NCI-H1092 (cell line): ENCODE results near the gene CNPY1.
A peak's percentile ranks its signal among the peaks of the same experiment; 100 is the strongest.
"Not testable (repeated sequence)": the region's sequence is repeated elsewhere in the genome, so short reads cannot be mapped to it uniquely, and the experiment has no call there.

ENCODE experiments used
- DNase-seq: peaks from one replicate; lab custom pipeline; 2025; lab: John Stamatoyannopoulos, UW

CNPY1 gene

DNA sequence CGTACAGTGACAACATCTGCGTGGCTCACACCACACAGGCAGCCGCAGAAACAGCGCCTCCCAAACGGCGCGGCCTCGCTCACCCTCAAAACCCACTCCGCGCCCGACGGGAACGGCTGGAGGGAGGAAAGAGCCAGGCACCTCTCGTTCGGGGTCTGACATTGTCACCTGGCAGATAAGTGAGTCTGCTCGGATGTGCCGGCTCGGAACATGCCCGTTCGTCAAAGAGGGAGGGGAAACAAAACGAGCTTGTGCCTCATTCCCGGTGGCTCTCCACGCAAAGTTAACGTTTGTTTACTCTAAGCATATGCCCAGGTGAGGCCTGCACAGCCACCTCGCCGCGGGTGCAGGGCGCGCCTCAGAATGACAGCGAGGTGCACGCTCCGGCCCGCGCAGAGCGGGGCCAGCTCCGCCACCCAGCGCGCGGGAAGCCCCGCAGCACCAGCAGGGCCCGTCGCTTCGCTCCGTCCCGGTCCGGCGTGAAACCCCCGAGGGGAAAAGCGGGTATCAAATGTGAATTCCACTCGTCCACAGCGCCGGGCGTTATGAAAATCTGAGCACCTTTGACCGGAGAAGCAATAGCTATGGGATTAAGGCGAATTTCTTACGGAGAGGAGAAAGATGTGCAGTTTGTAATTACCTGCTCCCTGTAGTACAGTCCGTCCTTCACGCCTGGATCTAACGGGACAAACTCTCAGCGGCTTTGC, 13.1 kb downstream of the CNPY1 start:
- DNase-seq = peak; percentile 29

DNA sequence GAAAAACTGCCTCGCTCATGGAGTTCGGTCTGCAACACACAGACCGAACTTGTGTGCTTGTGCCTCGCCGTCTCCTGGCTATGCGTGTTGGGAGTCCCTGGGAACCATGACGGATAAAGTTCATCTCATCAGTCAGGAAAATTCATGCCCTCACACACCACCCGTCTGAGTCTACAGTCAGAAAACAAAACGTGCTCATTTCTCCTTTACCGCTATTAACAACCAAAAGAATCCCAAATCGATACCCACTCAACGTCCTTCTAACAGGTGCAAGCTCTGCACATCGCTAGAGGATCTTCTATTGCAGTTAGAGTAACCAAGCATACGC, 13.6 kb downstream of the CNPY1 start:
- no peak for DNase-seq

- DNase-seq = no peak
Observed at GRCh38 chr7:155531681-155532080, 14.7 kb downstream of the CNPY1 start.

- DNase-seq = no peak
Observed at GRCh38 chr7:155530601-155531000, 15.8 kb downstream of the CNPY1 start.

DNA sequence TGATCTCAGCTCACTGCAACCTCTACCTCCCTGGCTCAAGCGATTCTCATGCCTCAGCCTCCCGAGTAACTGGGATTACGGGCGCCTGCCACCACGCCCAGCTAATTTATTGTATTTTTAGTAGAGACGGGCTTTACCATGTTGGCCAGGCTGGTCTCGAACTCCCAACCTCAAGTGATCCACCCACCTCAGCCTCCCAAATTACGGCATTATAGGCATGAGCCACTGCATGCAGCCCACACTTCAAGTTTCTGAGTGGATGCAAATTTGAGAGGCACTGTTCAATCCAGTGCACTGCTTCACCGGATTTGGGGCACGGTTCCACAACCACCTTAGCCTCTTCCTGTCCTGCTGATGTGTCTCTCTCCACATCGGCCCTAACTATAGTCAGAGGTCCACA, 16.5 kb downstream of the CNPY1 start:
- no peak for DNase-seq

GRCh38 chr7:155529346-155529745, 17.0 kb downstream of the CNPY1 start:
- DNase-seq = no peak

GRCh38 chr7:155527664-155528063, 18.7 kb downstream of the CNPY1 start:
- no peak for DNase-seq

DNA sequence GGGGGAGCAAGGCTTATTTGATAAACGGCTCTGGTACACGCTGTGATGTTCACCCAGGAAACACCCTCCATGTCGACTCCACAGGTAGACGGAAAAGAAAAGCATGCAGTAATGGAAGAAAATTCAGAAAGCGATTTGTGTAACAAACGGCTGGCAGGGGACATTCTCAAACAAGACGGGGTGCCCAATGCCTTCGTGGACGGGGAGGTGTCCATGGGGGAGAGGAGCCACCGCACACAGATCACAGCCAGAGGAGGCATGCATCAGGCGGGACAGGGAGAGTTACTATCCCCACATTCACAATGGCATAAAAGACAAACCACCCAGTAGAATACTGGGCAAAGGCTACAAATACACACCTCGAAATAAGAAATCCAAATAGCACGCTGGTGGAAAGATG, 20.1 kb downstream of the CNPY1 start:
- DNase-seq = no peak

- DNase-seq = no peak
Observed at GRCh38 chr7:155524018-155524556, 22.3 kb downstream of the CNPY1 start.

DNA sequence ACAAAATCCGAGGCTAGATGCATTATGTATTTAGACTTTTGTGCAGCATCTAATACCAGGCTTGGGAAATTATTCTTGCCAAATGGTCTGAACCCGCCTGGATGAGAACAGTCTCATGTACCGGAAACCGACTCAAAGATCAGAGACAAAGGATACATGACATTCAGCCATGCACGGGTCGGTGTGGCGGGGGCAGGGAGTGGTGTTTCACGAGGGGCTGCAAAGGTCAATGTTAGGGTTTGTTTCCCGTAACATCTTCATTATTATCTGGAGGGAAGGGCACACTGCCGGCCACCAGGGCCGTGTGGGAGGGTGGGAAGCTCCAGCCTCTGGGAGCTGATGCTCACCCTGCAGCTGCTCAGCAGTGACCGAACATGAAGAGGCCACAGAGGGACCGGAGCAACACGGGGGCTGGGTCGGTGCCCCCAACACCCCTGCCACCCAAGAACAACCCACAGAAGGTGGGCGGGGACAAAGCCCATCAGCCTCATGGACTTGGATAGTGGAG, 23.1 kb downstream of the CNPY1 start:
- DNase-seq = no peak

- DNase-seq = no peak
Observed at GRCh38 chr7:155521743-155522398, 24.5 kb downstream of the CNPY1 start.

GRCh38 chr7:155521007-155521742, 25.2 kb downstream of the CNPY1 start:
- DNase-seq = no peak

GRCh38 chr7:155520114-155520513, 26.2 kb downstream of the CNPY1 start:
- DNase-seq = no peak

DNA sequence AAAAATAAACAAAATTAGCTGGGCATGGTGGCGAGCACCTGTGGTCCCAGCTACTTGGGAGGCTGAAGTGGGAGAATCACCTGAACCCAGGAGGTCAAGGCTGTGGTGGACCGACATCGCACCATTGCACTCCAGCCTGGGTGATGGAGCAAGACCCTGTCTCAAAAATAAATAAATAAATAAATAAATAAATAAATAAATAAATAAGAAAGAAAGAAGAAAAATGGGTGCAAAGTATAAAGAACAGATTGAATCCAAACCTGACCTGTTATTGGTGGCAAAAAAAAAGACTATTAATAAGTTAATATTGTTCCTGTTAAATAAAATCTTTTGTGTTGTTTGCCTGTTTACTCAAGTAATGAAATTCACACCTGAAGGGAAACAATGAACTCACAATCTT, 27.0 kb downstream of the CNPY1 start:
- not testable (repeated sequence) for DNase-seq

DNA sequence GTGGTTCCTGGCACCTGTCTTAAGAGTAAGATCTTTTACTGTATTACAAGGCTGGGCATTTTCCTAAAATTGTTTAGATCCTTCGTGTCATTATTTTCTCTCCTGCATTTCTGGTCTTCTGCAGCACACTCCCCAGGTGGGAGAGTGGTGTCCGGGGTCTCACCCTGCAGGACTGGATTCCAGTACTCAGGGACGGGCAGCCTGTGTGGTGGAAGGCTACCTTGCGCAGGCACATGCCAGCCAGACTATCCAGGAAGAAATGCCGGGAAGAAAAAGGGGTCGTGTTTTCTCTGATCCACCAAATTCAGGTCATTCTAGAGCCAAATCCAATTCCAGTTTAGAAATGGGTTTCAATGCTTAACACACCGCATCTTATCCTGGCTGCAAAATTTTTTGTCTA, 27.7 kb downstream of the CNPY1 start:
- no peak for DNase-seq

DNA sequence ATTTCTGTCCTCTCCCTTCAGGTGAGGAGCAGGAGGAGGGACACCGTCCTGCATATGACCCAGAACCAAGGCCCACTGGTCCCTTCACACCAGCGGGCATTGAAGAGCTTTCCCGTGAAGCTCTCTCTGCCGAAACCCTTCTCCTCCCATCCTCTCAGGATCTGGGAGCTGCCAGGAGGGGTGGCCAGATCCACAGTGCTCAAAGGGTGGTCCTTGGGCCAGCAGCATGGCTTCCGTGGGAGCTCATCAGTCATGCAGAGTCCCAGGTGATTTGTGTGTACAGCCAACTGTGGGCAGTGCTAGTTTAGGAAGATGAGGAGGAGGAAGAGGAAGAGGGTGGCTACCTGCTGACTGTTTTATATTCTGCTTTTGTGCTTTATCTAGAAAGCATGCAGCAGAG, 28.4 kb downstream of the CNPY1 start:
- DNase-seq = no peak

DNA sequence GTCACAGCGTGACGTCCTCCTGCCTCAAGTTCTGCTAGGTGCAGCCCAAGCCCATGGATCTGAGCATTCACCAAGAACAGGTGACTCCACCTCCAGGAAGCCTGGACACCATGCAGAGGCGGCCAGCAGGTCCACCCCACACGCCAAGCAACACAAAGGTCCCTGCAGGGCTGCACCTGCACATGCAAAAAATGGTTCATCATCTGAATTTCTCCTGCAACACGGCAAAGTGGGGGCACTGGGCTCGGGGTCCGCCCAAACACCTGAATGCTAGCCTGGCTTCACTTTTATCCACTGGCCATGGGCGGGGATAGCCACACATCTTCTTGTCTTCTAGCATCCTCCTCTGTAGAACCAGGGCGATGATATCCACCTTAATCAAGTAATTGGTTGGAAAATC, 28.9 kb downstream of the CNPY1 start:
- DNase-seq = no peak

- no peak for DNase-seq
Observed at GRCh38 chr7:155516466-155516865, 29.9 kb downstream of the CNPY1 start.

DNA sequence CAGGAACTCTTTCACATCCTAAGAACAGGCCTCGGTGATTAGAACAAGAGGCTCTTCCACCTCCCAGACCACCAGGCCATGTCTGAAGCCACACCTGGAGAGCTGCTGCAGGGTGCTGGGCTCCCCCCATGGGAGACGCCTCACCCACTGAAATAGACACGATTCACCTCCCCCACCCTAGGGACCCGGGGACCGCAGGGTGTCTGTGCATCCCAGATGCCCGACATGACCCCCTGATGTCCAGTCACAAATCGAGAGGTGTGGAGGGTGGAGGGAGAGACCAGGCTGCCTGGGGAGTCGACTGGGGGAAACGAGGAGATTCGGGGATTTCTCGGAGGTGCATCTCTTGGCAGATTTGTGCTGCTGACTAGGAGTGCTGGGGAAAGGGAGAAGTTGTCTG, 31.0 kb downstream of the CNPY1 start:
- no peak for DNase-seq

DNA sequence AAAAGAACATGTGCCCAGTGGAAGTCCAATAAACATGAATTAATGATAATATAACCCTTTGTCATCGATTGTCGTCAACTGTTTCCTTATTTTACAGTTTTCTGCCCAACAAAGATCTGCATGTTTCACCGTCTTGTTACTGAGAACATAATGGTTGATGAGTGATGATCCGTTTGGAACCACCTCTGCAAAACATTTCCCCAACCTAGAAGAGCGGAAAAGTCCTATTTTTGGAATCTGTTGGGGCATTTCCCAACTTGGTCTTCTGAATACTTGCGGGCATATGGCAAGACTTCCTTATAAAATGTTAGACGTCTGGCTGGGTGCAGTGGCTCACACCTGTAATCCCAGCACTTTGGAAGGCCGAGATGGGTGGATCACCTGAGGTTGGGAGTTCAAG, 32.1 kb downstream of the CNPY1 start:
- no peak for DNase-seq

- no peak for DNase-seq
Observed at GRCh38 chr7:155513543-155514285, 32.6 kb downstream of the CNPY1 start.

GRCh38 chr7:155512246-155512887, 34.0 kb downstream of the CNPY1 start:
- no peak for DNase-seq
